ENCODE data around the gene HDHD3. TPM values are rescaled to one million over a fixed set of nuclear protein-coding genes. Genes with fewer than 3 reads are reported as not detected.

HDHD3 gene
- total RNA-seq, 3 donors from 2014 or later (not counting 1 experiment from before 2014, with no cell fraction given), result 6.1 to 11.8 (median 9.6) TPM

GRCh38 chr9:113345671-113346070 is 31.1 kb downstream of the HDHD3 start:
- Histone ChIP-seq H3K9me3 (ENCODE audit: control insufficient read depth, insufficient read depth, low read length) (no peaks in the 10 kb centered on the region), H3K27me3 (ENCODE audit: control insufficient read depth, insufficient read depth, low read length) (peaks cover 3% of the 10 kb centered on the region), H3K4me1 (ENCODE audit: control insufficient read depth, insufficient read depth, low read length) (peaks cover 23% of the 10 kb centered on the region), H3K27ac (ENCODE audit: low read length) (no peak overlapping the region), H3K4me3 (ENCODE audit: low read length) (no peak overlapping the region), H3K36me3 (ENCODE audit: control insufficient read depth, insufficient read depth, low read length) (no peaks in the 10 kb centered on the region)
- H3K4me1 Mint-ChIP-seq, result peaks cover 20 to 22% of the 10 kb centered on the region in 2 donors
- ATAC-seq, result no peak
- intact Hi-C loops (cut with micrococcal nuclease), result loop anchor here (10.0 kb wide), 1 partner anchor 51 kb away; no protein-coding TSS in a partner anchor
- no peak overlapping the region for H3K27ac Mint-ChIP-seq
- no peaks in the 10 kb centered on the region for H3K36me3 Mint-ChIP-seq
- H3K9me3 Mint-ChIP-seq, result no peaks in the 10 kb centered on the region
- no peak for TF ChIP-seq CTCF (IDR thresholded peaks at IDR 0.05)
- no peak for DNase-seq
- no peak overlapping the region for H3K4me3 Mint-ChIP-seq
- WGBS (ENCODE audit: insufficient coverage), result no CpG with 5 or more reads among the region's 1 CpG
- no peaks in the 10 kb centered on the region for H3K27me3 Mint-ChIP-seq (ENCODE audit: low read depth in 2 of 2)

- Histone ChIP-seq H3K36me3 (ENCODE audit: control insufficient read depth, insufficient read depth, low read length) (no peaks in the 10 kb centered on the region), H3K4me3 (ENCODE audit: low read length) (no peak overlapping the region), H3K27ac (ENCODE audit: low read length) (no peak overlapping the region), H3K4me1 (ENCODE audit: control insufficient read depth, insufficient read depth, low read length) (peaks cover 18% of the 10 kb centered on the region), H3K27me3 (ENCODE audit: control insufficient read depth, insufficient read depth, low read length) (peaks cover 1% of the 10 kb centered on the region), H3K9me3 (ENCODE audit: control insufficient read depth, insufficient read depth, low read length) (no peaks in the 10 kb centered on the region)
- intact Hi-C loops (cut with micrococcal nuclease), result loop anchor here (10.0 kb wide), 1 partner anchor 50 kb away; no protein-coding TSS in a partner anchor
- WGBS (ENCODE audit: insufficient coverage), result no CpG with 5 or more reads among the region's 2 CpGs
- Mint-ChIP-seq H3K27ac (no peak overlapping the region), H3K9me3 (no peaks in the 10 kb centered on the region), H3K27me3 (ENCODE audit: low read depth in 2 of 2) (no peaks in the 10 kb centered on the region), H3K36me3 (no peaks in the 10 kb centered on the region), H3K4me3 (no peak overlapping the region), H3K4me1 (peaks cover 20 to 22% of the 10 kb centered on the region in 2 donors)
- DNase-seq (no peak), ATAC-seq (no peak)
- no peak for TF ChIP-seq CTCF (IDR thresholded peaks at IDR 0.05)
Observed at GRCh38 chr9:113345190-113345589, 31.6 kb downstream of the HDHD3 start.

GRCh38 chr9:113343732-113344231 is 33.0 kb downstream of the HDHD3 start:
- Mint-ChIP-seq H3K27me3 (ENCODE audit: low read depth in 2 of 2) (peaks cover 0 to 3% of the 10 kb centered on the region in 2 donors), H3K36me3 (no peaks in the 10 kb centered on the region), H3K4me1 (peaks cover 17 to 20% of the 10 kb centered on the region in 2 donors), H3K4me3 (no peak overlapping the region), H3K27ac (no peak overlapping the region), H3K9me3 (no peaks in the 10 kb centered on the region)
- TF ChIP-seq CTCF (IDR thresholded peaks at IDR 0.05), result no peak
- H3K4me3 ChIP-seq (ENCODE audit: low read length), result no peak overlapping the region
- DNase-seq (peak in 1 of 2 donors; percentile 22), ATAC-seq (no peak)
- H3K36me3 ChIP-seq (ENCODE audit: control insufficient read depth, insufficient read depth, low read length), result no peaks in the 10 kb centered on the region
- H3K27me3 ChIP-seq (ENCODE audit: control insufficient read depth, insufficient read depth, low read length), result no peaks in the 10 kb centered on the region
- H3K4me1 ChIP-seq (ENCODE audit: control insufficient read depth, insufficient read depth, low read length), result peaks cover 16% of the 10 kb centered on the region
- no peaks in the 10 kb centered on the region for H3K9me3 ChIP-seq (ENCODE audit: control insufficient read depth, insufficient read depth, low read length)
- WGBS (ENCODE audit: insufficient coverage), result no CpG with 5 or more reads among the region's 1 CpG
- H3K27ac ChIP-seq (ENCODE audit: low read length), result no peak overlapping the region
- intact Hi-C loops (cut with micrococcal nuclease), result loop anchor here (10.0 kb wide), 1 partner anchor 49 kb away; no protein-coding TSS in a partner anchor

All from natural killer cell (primary cell).